ENCODE data around the gene ERCC1.

- TF ChIP-seq CTCF (IDR thresholded peaks at IDR 0.05) (no peak), POLR2A (IDR thresholded peaks at IDR 0.05) (no peak)
Observed at GRCh38 chr19:45421947-45422498, 1.7 kb downstream of the ERCC1 start.

All from lower leg skin (tissue), 3 donors.